NCI-H524 (cell line): ENCODE data around the gene FBF1.

Source experiments
- DNase-seq, 2 experiments: peaks; one replicate each; lab custom pipeline; 2025; lab: John Stamatoyannopoulos, UW

The FBF1 gene

DNA sequence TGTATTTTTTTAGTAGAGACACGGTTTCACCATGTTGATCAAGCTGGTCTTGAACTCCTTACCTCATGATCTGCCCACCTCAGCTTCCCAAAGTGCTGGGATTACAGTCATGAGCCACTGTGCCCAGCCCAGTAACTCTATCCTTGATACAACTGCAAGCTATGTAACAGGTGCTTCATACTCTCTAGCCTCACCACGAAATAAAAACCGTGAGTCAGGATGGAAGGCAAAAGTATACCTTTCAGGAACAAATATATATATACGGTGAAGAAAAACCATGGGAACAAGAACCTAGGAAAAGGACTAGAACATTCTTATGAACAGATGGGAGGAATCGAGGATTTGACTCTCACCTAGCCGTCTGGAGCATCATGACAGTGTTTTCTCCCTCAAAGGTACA lies 9.6 kb upstream of the FBF1 start:
- no peak for DNase-seq

DNA sequence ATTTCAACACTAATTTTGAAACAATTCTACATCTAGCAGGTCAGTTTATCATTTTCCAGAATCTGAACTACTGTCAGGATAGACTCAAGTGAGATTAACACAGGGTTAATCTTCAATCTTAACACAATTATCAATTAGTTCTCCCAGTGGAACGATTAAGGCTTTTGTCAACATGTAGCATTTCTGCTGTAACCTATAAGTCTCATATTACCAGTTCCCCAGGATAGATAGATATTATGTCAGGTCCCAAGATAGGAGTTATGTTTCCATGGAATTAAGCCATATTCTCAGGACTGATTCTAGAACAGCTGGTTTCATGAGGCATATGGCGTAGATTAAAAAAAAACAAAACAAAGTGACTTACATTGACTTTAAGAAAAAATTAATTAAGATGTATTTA lies 4.4 kb upstream of the FBF1 start:
- DNase-seq: peak; percentile 84 to 98

GRCh38 chr17:75943491-75943890 lies 2.6 kb upstream of the FBF1 start:
- DNase-seq: no peak

DNA sequence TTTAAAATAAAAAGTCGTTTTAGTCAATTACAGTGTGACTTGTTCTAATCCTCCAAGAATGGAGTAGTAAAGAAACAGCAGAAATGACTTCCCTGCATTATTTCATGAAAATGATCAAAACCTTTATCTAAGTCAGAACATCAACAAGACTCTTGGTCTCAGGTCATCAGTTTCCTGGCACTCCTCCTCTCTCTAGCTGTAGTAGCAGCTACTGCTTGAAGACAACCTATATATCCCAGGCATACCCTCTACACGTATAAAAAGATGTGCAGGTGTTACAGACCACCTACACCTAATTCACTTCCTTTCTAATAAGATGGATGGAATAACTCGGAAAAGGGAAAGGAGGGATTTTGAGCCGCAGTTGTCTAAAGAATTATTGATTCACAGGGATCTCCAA lies 1.6 kb upstream of the FBF1 start:
- DNase-seq: no peak

DNA sequence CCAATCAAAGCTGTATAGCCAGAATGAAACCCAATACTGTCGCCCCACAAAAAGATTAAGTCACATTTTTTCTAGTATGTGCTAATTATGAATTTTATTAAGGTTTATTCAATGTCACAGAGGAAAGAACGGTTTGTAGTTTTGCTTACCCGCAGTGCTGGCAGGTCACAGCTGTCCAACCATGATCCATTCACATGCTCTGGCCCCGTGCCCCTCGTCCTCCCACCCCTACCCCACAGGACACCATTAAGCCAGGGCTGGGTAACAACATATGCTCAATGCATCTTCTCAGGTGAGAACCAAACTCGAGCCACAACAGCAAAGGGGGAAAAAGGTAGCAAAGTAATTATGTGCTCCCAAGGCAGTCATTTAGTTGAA lies 589 bp upstream of the FBF1 start:
- DNase-seq: peak in 1 of 2 experiments; percentile 36

DNA sequence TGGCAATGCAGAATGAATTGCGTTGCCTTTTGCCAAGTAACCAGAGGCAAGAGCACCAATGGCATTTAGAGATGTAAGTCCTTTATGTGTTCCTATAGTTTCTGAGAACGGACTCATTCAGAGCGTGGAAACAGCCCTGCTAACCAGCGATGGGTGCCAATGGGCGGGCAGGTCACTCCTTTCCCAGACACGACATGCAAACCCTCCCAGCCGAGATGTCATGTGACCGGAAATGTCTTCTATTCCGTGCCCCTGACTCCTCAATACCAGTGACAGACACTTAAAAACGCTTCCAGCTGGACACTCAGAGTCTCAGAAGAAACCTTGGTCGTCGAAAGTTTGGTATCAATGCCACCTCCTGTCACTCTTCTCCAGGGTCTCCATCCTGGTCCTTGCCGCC lies 3.2 kb downstream of the FBF1 start:
- DNase-seq: no peak

DNA sequence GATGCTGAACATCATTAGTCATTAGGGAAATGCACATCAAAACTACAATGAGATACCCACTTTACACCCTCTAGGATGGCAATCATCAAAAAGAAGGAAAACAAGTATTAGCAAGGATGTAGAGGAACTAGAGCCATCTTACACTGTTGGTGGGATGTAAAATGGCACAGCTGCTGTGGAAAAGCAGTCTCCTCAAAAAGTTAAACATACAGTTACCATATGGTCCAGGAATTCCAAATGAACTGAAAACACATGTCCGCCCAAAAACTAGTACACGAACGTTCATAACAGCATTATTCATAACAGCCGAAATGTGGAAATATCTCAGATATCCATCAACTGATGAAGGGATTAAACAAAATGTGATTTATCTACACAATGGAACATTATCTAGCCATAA lies 7.0 kb downstream of the FBF1 start:
- no peak for DNase-seq

- DNase-seq: no peak
These were observed 8.0 kb downstream of the FBF1 start for GRCh38 chr17:75932852-75933251.

DNA sequence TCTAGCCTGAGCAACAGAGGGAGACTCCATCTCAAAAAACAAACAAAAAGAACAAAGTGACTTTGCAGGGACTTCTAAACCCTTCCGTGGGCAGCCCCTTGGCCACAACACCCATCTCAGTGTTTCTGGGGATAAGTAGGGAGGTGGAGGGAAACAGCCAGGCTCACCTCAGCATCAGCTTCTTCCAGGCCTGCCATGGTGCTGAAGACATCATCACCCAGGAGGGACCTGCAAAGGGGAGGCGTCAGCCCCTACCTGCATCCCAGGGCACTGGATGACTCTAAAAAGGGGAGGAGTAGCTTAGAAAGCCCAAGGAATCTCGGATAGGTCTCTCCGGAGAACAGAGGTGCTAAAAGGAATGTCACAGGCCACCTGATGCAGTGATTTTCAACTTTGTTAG lies 9.8 kb downstream of the FBF1 start:
- DNase-seq: no peak

DNA sequence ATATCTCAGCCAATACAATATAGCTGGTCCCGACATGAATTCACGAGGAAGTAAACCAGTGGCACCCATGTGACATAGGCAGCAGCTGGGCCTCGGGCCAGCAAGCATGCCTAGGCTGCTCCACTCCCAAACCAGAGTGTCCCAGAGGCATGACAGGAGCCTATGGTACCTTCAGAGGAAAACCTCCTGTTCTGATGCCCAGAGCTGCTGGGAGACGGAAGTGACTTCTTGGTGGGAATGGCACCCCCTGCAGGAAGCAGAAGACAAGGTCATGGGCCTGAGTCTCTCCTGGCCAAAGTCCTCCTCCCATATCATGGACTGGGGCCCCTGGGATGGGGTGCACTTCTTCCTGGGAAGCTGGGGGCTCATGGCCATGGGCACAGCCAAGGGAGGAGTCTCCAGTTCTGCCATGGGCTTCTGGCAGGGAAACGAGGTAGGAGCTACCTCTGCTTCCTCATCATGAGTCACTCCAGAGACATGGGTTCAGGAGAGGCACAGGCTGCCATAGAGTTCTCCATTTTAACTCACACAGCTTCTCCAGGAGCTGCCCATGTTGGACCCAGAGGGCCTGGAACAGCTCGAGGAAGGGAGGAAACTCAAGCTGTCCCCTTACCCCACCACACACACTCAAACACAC lies 13.4 kb downstream of the FBF1 start:
- peak in 1 of 2 experiments; percentile 35 for DNase-seq

DNA sequence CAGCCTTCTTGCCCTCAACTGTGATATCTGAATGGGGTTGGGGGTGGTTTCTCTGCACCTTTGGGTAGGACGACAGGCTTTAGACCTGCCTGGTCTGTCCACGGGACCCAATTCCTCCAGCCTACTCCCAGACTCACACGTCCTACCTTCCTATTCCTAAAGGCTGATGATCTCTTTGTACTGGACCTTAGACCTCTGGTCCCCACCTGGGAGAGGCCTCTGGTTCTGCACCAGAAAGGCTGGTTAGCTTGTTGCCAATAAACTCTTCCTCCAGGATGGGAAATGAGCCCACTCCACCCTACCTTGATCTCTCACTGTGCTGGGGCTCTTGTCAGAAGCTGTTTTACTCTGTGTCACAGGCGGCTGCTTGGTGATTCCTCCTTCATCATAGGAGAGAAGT lies 14.4 kb downstream of the FBF1 start:
- no peak for DNase-seq

DNA sequence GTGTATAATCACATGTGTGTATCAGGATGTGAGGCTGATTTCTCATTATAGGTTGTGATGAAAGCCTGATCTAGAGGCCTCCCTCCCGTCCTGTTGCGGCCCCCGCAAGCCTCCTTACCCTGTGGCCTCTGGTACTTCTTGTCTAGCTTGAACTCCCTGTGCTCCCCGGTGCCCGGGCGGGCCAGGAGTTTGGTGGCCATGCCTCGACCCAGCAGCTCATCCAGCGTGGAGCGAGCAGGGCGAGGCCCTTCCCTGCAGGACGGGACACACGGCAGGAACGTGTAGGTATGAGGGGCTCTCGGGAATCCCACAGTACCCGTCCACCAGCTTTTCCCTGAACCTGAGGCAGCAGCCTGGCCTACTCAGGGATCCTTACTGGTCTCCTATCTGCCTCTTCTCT lies 14.9 kb downstream of the FBF1 start:
- no peak for DNase-seq

DNA sequence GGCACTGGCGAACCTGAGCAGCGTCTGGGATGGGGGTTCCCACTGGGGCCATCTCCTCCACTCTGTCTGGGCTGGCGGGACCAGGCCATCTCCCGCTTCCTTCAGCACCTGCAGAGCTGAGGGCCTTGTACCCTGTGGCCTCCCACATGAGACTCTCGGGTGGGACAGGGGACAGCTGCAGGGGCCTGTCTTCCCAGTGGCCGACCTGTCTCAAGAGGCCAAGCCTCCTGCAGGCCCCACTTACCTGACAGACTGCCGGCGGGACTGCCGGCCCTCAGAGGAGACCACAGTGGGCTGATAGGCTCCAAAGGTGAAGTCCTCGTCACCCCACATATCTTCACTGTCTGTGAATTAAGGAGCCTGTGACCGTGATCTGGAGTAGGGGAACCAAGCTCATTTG lies 15.7 kb downstream of the FBF1 start:
- no peak for DNase-seq

- DNase-seq: no peak
These were observed 17.6 kb downstream of the FBF1 start for GRCh38 chr17:75922963-75923874.

GRCh38 chr17:75922173-75922961 lies 18.5 kb downstream of the FBF1 start:
- no peak for DNase-seq

DNA sequence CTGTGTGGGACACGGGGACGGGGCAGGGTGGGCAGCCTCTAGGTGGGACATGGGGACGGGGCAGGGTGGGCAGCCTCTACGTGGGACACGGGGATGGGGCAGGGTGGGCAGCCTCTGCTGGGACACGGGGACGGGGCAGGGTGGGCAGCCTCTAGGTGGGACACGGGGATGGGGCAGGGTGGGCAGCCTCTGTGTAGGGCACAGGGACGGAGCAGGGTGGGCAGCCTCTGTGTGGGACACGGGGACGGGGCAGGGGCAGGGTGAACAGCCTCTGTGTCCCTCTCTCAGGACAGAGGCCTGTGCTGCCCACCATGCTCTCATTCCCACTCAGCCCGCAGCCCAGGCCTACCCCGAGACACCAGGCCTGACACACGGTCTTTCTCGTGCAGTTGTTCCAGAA lies 19.2 kb downstream of the FBF1 start:
- no peak for DNase-seq

- no peak for DNase-seq
These were observed 20.7 kb downstream of the FBF1 start for GRCh38 chr17:75920045-75920560.

GRCh38 chr17:75919611-75920010 lies 21.2 kb downstream of the FBF1 start:
- no peak for DNase-seq

DNA sequence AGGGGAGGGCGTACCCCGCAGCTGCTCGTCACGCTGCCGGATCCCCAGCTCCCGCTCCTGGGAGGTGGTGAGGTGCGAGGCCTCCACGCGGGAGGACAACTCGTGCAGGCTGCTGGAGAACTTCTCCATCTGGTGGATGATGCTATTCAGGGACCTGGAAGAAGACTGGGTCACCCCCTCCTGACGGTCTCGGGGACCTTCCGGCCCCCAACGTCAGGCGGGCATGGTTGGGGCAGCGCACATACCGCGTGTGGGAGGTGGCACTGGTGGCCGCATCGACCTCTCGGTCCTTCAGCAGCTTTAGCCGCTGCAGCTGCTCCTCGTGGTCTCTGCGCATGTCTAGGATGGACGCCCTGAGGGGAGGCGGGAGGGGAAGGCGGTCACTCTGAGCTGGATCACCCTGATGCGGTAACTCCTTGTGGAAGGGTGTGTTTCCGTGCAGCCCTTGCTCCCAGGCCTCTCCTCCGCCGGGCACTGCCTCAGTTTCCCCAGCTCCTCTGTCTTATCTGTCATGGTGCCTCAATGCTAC lies 22.9 kb downstream of the FBF1 start:
- DNase-seq: peak in 1 of 2 experiments; percentile 56

DNA sequence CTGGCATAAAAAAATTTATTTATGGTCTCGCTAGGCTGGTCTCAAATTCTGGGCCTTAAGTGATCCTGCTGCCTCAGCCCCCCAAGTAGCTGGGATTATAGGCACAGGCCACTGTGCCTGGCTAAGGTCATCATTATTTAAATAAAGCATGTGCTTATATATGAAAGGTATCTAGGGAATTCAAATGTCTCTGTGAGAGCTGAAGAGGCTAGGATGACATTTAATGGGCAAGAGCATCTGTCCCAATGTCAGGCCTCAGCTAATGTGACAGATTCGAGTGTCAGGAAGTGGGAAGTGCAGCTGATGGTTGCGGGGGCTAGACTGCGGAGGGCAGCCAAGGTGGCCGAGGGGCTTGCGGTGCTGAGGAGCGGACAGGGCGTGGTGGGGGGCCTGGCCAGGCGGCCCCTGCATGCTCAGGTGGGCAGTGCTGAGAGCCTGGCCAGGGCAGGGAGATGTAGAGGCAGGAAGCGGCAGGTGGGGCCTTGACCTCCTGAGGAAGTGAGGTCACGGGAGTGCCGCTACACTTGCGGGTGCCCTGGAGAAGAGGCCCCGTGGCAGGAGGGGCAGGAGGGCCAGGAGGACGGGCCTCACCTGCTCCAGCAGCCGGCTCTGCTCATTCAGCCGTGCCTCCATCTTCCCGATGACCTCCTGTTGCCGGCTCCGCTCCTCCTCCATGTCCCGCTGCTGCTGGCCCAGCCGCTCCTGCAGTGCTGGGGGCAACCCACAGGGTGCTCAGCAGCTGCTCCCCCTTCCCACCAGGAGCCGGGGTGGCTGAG lies 23.5 kb downstream of the FBF1 start:
- DNase-seq: peak; percentile 99

DNA sequence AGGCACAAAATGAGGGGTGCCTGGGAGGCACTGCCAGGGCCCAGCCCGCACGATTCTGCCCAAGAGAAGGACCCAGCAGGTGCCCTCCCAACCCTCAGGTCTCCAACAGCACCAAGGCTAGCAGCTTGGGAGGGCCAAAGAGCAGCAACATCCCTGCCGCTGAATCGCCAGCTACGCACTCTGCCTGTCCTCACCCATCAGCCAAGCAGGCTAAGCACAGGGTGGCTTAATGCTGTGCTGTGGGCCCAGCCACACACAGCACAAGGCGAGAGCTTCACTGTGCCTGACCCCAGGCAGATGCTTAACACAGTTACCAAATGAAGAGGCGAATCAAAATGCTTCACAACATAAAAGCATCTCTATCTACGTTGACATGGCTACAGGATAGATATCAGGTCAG lies 25.6 kb downstream of the FBF1 start:
- DNase-seq: no peak
